Measurements from ENCODE around the gene LEMD2.

The LEMD2 gene

DNA sequence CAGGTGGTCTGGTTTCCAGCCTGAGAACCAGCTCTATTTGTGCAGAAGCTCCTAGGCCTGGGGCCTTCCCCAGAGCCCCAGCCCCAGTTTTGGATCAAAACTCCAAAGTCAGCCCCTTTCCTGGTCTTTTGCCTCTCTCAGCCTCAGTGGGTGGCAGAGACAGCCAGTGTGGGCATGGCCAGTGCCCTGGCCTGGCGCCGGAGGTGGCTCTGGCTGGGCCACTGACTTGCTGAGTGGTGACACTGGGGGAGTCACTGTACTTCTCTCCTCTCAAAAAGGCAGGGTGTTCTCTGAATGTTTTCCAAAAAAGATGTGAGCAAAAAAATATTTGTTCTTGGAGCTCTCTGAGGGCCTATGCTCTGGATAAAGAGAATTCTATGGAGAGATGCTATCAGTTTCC is 34.9 kb upstream of the LEMD2 start:
- DNase-seq (ENCODE audit: low spot score) = no peak
- Histone ChIP-seq H3K27ac (no peak overlapping the region), H3K4me3 (no peak overlapping the region)
- TF ChIP-seq, protein P1, sequence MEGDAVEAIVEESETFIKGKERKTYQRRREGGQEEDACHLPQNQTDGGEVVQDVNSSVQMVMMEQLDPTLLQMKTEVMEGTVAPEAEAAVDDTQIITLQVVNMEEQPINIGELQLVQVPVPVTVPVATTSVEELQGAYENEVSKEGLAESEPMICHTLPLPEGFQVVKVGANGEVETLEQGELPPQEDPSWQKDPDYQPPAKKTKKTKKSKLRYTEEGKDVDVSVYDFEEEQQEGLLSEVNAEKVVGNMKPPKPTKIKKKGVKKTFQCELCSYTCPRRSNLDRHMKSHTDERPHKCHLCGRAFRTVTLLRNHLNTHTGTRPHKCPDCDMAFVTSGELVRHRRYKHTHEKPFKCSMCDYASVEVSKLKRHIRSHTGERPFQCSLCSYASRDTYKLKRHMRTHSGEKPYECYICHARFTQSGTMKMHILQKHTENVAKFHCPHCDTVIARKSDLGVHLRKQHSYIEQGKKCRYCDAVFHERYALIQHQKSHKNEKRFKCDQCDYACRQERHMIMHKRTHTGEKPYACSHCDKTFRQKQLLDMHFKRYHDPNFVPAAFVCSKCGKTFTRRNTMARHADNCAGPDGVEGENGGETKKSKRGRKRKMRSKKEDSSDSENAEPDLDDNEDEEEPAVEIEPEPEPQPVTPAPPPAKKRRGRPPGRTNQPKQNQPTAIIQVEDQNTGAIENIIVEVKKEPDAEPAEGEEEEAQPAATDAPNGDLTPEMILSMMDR (IDR thresholded peaks at IDR 0.05) = no peak

DNA sequence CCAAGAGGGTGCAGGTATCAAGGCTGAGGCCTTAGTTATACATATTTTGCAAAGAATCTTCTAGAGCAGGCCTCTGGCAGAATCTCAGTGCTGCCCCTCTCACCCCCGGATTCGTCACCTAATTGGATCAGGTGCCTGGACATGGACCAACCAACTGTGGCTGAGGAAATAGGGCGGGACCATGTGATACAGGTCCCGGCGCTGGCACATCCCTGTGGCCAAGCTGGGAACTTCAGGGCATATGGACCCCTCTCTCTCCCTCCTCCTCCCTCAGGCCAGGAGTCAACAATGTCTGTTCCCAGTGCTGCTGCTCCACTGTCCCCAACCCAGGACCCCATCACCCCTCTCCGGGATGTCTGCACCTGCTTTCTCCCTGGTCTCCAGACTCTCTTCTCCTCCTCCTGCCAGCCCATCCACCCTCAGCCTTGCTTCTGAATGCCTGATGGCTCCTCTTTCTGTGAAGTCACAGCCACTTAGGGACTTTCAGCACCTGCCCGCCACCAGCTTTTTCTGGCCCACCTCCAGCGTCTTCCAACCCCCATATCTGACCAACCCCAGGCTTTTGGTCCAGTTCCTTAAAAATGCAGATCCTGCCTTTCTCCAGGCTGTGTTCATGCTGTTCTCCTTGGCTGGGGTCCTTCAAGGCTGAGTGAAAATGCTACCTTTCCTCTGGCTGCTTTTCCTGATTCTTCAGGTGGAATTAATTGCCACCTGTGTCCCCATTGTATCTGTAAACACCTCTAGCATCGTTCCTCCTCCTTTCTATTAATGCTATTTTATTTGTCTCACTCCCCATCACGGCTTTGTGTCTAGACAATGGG is 33.9 kb upstream of the LEMD2 start:
- no peak for DNase-seq (ENCODE audit: low spot score)
- TF ChIP-seq, protein P1 (IDR thresholded peaks at IDR 0.05) = no peak
- no peak overlapping the region for H3K4me3 ChIP-seq
- no peak overlapping the region for H3K27ac ChIP-seq

DNA sequence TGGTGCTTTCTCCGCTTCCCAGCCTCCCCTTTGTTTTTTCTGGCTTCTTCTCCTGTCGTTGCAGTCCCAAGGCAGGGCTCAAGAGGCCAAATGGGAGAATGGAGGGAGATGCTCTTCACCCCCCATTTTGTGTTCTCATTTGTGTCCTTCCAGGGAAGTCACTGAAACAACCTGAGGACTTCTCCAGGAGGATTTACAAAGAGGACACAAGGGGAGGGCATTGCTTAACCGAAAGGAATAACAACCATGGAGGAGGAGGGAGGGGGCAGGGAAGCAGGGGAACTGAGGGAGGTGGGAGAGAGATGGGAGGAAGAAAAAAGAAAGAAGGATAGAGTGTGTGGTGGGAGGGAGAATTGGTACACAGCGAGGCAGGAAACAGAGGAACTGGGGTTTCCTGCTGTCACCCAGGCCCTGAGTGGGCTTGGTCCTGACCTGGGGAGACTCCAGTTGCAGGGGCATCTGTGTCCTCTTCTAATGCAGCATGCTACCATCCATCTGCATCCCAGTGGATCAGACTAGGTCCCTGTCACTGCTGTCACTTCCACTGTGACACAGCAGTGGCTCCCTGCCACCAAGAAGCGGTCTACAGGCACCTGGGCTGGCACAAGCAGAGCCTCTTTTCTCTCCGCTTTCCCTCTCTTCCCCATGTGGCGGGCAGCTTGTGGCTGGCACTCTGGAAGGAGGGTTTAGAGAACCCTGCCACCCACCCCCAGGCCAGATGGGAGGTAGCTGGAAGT is 32.0 kb upstream of the LEMD2 start:
- TF ChIP-seq, protein P1 (IDR thresholded peaks at IDR 0.05) = no peak
- no peak for DNase-seq (ENCODE audit: low spot score)
- Histone ChIP-seq H3K4me3 (no peak overlapping the region), H3K27ac (no peak overlapping the region)

DNA sequence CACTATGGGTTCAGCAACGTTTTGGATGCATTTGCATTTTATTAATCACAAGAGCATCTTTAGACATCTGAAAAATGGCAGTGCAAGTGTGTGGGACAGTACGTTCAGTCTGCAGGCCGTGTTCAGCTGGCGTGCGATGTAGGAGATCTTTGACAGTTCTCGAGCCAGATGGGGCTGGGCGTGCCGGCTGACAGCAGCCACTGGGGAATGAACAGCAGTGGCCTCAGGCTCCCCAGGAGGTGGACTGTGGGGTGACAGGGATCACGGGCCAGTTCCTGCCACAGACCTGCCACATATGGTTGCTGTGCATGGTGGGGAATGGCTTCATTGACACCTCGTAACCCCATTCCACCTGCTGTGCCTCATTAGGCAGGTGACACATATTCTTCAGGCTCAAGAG is 31.3 kb upstream of the LEMD2 start:
- H3K4me3 ChIP-seq = no peak overlapping the region
- no peak overlapping the region for H3K27ac ChIP-seq
- TF ChIP-seq, protein P1 (IDR thresholded peaks at IDR 0.05) = no peak
- DNase-seq (ENCODE audit: low spot score) = no peak

DNA sequence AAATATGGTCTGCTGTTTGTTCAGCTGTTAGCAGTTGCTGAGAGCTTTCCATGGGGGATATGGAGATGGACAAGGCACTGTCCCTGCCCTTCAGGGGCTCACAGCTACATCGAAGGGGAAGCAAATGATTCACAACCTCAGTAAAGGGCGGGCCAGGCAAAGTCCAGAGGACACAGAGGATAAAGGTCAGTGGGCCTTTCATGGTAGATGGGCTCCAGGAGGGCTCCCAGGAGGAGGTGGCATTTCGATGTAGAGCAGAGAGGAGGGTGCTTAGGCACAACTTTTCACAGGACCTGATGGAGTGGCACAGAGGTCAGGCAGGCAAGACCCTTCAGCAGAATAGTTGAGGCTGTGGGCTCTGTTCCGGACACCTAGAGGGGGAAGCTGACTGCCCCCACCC is 30.1 kb upstream of the LEMD2 start:
- TF ChIP-seq, protein P1 (IDR thresholded peaks at IDR 0.05) = no peak
- Histone ChIP-seq H3K27ac (no peak overlapping the region), H3K4me3 (no peak overlapping the region)
- no peak for DNase-seq (ENCODE audit: low spot score)

DNA sequence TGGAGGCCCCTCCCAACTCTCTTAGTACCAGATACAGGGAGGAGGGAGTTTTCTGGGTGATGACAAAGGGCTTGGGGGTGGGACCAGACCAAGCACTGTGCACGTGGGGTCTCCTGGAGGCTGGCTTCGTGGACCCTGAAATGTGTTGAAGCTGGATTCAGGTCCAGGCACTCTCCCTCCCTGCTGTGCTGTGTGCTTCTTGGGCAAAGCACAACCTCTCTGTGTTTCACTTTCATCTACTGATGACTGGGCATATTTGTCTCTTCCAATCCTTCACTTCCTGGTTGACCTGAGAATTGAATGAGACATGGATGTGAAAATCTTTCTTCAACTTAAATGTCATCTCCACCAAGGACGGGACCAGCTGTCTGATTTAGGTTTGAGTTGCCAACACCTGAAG is 29.4 kb upstream of the LEMD2 start:
- DNase-seq (ENCODE audit: low spot score) = no peak
- TF ChIP-seq, protein P1 (IDR thresholded peaks at IDR 0.05) = no peak
- no peak overlapping the region for H3K27ac ChIP-seq
- no peak overlapping the region for H3K4me3 ChIP-seq

DNA sequence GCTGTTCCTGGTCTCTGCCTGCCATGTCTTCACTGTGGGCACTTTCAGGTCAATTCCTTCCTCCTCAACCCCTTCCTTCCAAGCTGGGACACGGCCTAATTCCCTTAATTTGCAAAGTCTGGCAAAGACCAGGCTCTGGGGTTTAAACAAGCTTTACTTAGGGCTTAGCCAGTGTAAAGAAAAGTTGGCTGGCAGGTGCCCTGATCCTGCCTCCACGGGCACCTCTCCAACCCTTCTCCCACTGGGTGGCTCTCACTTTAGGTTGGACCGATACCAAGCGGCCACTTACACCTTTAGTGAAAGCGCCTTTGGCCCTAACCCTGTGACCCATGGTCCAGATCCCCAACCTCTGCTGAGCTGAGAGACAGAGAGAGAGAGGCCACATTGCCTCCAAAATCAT is 28.6 kb upstream of the LEMD2 start:
- Histone ChIP-seq H3K4me3 (no peak overlapping the region), H3K27ac (no peak overlapping the region)
- TF ChIP-seq, protein P1 (IDR thresholded peaks at IDR 0.05) = no peak
- no peak for DNase-seq (ENCODE audit: low spot score)

Data from coronary artery (tissue), 2 donors.